ENCODE results near the gene MLYCD.

The MLYCD gene

GRCh38 chr16:83951544-83951943 lies 52.6 kb downstream of the MLYCD start:
- no peak for TF ChIP-seq CTCF (IDR thresholded peaks at IDR 0.05)

GRCh38 chr16:83952587-83952939 lies 53.6 kb downstream of the MLYCD start:
- no peak for TF ChIP-seq CTCF (IDR thresholded peaks at IDR 0.05)

- no peak for TF ChIP-seq CTCF (IDR thresholded peaks at IDR 0.05)
These were observed 54.3 kb downstream of the MLYCD start, which contains the start of gene OSGIN1 for GRCh38 chr16:83952940-83953795. OSGIN1 (plus strand) TSS chr16:83953240; CDS start chr16:83957672, 4,432 bp downstream.

GRCh38 chr16:83953796-83954576 lies 55.1 kb downstream of the MLYCD start:
- TF ChIP-seq CTCF (IDR thresholded peaks at IDR 0.05), result peak; percentile 77

- TF ChIP-seq CTCF (IDR thresholded peaks at IDR 0.05), result no peak
These were observed 55.7 kb downstream of the MLYCD start for GRCh38 chr16:83954577-83955016.

GRCh38 chr16:83955218-83956130 lies 56.6 kb downstream of the MLYCD start:
- no peak for TF ChIP-seq CTCF (IDR thresholded peaks at IDR 0.05)

All from LNCAP (cell line).